G401.6 (cell line): ENCODE results near the gene PINLYP.
A peak's percentile ranks its signal among the peaks of the same experiment; 100 is the strongest.

Experiments
- FAIRE-seq: peaks from 2 replicates; lab custom pipeline; 2012; peaks lifted over from hg19 to GRCh38; lab: Jason Lieb, UNC

The PINLYP gene

GRCh38 chr19:43551399-43552197 is 24.0 kb upstream of the PINLYP start:
- no peak for FAIRE-seq

- FAIRE-seq: no peak
These were observed 23.5 kb upstream of the PINLYP start for GRCh38 chr19:43552198-43552450.

GRCh38 chr19:43552616-43553015 is 23.0 kb upstream of the PINLYP start:
- no peak for FAIRE-seq

- FAIRE-seq: no peak
These were observed 21.9 kb upstream of the PINLYP start for GRCh38 chr19:43553656-43554055.

GRCh38 chr19:43554317-43554895 is 21.2 kb upstream of the PINLYP start:
- no peak for FAIRE-seq

- FAIRE-seq: peak; percentile 89
These were observed 20.3 kb upstream of the PINLYP start for GRCh38 chr19:43555185-43555770.

GRCh38 chr19:43560687-43561086 is 14.9 kb upstream of the PINLYP start:
- no peak for FAIRE-seq

GRCh38 chr19:43561139-43561970 is 14.2 kb upstream of the PINLYP start:
- FAIRE-seq: no peak

- no peak for FAIRE-seq
These were observed 13.3 kb upstream of the PINLYP start for GRCh38 chr19:43562226-43562697.

- FAIRE-seq: no peak
These were observed 12.8 kb upstream of the PINLYP start for GRCh38 chr19:43562698-43563241.

- FAIRE-seq: no peak
These were observed 11.7 kb upstream of the PINLYP start for GRCh38 chr19:43563816-43564457.

- no peak for FAIRE-seq
These were observed 10.8 kb upstream of the PINLYP start for GRCh38 chr19:43564800-43565199.

- FAIRE-seq: no peak
These were observed 5.9 kb upstream of the PINLYP start for GRCh38 chr19:43569657-43570056.

GRCh38 chr19:43570174-43570791 is 5.3 kb upstream of the PINLYP start:
- no peak for FAIRE-seq

GRCh38 chr19:43572171-43572588 is 3.4 kb upstream of the PINLYP start:
- no peak for FAIRE-seq

- FAIRE-seq: no peak
These were observed 1.0 kb upstream of the PINLYP start for GRCh38 chr19:43574424-43575155.

- FAIRE-seq: no peak
These were observed 616 bp downstream of the PINLYP start for GRCh38 chr19:43575955-43576878.

GRCh38 chr19:43578787-43579186 is 3.2 kb downstream of the PINLYP start:
- no peak for FAIRE-seq

GRCh38 chr19:43581467-43581866 is 5.9 kb downstream of the PINLYP start:
- no peak for FAIRE-seq

- FAIRE-seq: no peak
These were observed 6.9 kb downstream of the PINLYP start for GRCh38 chr19:43582495-43582894.
